HG03565 (cell line): ENCODE data around the gene SRR.
"Not testable (repeated sequence)": the region's sequence is repeated elsewhere in the genome, so short reads cannot be mapped to it uniquely, and the experiment has no call there.

Experiments
- ATAC-seq: cut with Tn5 transposase; IDR thresholded peaks from one replicate; pipeline ENCODE4 v1.9.1; 2021; ENCODE audit warnings: mild to moderate bottlenecking, moderate library complexity; ENCODE audit not compliant: unreplicated experiment

SRR gene, protein sequence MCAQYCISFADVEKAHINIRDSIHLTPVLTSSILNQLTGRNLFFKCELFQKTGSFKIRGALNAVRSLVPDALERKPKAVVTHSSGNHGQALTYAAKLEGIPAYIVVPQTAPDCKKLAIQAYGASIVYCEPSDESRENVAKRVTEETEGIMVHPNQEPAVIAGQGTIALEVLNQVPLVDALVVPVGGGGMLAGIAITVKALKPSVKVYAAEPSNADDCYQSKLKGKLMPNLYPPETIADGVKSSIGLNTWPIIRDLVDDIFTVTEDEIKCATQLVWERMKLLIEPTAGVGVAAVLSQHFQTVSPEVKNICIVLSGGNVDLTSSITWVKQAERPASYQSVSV

DNA sequence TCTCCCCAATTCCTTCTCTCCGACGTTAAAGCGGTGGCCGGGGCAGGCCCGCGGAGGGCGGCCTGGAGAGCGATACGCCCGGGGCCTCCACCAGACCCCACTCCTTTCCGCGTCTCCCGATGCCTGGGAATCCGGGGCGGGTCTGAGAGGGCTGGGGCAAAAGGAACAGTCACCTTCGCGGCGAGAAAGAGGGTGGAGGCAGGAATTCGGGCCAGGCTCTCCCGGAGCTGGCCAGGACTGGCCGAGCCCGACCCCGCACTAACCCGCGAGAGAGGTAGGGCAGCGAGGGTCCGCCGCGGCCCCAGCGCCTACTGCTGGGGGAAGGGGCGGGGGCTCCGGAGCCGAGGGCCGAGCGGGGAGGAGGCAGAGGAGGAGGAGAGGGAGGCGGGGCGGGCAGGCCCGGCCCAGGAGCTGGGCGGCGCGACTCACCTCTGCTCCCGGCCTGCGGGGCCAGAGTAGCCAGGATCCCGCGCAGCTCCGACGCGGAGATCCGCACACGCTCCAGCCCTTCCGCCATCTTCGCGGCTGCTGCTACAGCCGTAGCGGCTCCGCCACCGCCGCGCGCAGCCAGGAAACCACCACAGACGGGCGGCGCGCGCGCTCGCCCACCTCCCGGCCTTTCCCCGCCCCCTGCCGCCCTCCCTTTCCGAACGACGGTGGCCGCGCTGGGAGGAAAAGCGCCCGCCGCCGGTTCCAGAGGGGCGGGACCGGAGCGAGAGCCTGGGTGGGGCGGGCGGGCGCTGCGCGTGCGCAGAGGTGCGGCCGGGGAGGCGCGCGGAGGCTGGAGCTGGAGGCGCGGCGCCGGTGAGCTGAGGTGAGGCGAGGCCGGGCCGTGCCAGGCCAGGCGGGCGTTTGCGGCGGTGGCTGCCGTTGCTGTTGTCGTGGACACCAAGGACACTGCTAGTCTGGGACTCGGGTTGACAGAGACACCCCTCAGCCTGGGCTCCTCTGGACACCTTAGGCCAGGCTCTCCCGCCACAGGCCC, at the start of gene SRR, which contains the start of gene SMG6:
TSS of gene SRR (plus strand) at position 747 of the 985 bp plus-strand sequence. CDS start 11,611 bp downstream, outside the sequence.
TSS of gene SMG6 (minus strand) at position 582 of the 985 bp plus-strand sequence. CDS start at position 517, 65 bp downstream.
- ATAC-seq, result peak; percentile 68

DNA sequence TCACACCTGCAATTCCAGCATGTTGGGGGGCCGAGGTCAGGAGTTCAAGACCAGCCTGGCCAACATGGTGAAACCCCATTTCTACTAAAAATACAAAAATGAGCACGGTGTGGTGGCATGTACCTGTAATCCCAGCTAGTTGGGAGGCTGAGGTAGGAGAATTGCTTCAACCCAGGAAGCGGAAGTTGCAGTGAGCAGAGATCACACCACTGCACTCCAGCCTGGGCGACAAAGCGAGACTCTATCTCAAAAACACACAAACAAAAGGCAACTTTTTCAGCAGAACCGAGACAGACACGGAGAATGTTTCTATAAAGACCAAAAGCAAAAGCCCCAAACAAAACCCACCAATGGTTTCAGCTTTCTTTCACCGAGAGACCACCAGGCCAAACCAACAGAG, 44.9 kb upstream of the SRR start:
- not testable (repeated sequence) for ATAC-seq

DNA sequence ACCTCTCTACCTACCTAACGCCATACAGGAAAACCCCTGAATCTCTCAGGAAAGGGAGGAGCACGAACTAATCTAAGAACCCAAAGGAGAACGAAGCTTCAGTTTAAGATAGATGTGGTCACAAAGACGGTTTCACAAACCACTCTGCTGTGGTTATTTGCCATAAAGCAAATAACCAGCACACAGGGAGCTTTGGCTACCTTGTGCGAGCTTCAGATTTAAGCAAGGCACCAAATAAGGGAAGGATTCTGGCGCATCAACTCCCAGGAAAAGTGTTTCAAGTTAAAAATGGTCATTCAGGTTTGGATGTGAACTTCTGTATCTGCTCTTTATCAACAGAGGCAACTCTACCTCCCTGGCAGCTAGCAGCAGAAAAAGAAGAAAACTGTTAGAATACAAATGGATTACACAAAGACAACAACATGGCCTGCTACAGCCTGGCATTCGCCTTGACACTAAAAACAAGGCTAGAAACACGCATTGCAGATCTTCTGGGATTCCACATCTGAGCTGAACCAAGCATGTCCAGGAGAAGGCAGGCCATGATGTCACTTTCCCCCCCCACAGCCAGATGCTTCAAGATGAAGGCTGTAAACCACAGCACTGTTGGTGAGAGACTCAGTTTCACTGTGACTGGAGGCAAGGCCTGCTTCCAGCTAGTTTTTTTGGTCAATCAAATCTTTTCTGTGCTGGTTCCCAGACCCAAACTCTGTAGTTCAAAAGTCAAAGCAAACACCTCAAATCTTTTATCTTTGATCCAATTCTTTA, 43.8 kb upstream of the SRR start:
- peak; percentile 43 for ATAC-seq

DNA sequence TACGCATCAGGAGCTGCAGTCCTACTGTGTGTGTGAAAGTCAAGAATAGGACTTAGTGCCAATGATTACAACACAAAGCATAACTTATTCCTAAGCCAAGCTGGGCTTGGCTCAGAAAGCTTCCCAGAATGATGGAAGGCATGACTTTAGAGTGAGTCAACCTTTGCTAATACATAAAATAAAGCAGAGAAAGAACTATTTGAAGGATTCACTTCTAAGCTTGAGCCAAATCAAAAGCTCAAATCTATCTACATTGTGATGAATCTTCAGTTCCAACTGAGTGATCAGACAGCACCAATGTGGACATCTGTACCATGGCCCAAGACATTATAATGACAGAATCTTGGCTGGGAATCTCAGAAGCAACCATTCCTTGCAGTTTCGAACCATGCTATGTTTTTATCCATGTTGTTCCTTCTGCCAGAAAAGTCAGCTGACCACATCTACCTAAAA, 41.6 kb upstream of the SRR start:
- no peak for ATAC-seq

DNA sequence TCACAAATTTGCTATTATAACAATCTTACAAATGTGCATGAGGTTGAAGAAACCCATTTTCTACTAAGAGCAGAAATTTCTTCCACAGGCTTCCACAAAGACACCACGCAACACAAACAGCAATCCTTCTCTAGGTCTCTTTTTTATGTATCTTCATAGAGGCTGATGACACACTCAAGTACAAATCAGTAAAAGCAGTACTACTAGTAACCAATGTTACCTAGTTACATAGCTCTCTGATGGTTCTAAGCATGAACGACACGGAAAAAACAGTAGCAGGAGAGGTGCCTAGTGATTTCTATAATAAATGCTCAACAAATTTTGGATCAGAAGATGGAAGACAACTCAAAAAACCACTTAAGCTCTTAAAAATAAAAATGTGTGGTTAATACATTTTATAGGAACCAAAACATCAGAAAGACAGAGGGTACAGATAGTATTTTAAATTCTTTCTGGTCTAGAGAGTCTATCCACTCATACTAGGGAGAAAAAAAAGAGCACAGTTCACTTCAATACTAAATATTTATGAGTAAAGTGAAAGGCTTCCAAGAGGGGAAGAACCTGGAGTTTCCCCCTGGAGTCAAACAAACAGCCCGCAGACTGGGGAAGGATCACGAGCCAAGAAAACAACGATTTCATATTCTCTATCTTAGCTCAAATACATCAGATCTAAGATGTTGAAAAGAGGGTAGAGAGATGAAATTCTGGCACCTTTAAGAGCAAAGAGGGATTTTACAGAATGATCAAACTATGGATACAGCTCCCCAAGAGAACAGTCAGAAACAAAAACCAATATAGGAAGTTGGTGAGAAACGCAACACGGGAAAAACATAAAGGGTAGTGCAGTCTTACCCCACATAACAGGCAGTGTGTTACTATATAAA, 40.3 kb upstream of the SRR start:
- no peak for ATAC-seq

DNA sequence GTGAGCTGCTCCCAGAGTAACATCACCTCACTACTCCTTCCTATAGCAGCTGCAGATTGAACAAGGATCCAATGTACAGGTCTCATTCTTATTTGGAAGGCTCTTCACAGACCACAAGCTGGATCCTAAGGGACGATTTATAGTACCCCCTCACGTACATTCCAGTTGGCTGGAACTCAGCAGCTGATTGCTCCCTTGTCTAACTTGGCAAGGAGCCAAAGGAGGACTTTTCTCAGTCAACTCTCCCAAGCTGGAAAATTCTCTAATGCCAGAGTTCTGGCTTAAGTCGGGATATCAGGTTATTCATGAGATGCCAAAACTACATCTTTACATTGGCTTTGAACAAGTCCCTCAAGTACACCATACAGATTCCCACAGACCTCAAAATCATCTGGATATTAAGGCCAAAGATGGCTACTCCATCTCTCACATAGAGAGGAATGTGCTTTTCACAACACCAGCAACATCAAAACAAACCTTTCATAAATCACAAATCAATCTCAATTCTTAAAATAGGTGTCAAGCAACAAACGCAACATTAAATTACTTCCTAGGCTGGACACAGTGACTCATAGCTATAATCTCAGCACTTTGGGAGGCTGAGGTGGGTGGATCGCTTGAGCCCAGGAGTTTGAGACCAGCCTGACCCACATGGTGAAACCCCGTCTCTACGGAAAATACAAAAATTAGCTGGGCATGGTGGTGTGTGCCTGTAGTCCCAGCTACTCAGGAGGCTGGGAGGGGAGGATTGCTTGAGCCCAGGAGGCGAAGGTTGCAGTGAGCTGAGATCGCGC, 39.5 kb upstream of the SRR start:
- no peak for ATAC-seq

DNA sequence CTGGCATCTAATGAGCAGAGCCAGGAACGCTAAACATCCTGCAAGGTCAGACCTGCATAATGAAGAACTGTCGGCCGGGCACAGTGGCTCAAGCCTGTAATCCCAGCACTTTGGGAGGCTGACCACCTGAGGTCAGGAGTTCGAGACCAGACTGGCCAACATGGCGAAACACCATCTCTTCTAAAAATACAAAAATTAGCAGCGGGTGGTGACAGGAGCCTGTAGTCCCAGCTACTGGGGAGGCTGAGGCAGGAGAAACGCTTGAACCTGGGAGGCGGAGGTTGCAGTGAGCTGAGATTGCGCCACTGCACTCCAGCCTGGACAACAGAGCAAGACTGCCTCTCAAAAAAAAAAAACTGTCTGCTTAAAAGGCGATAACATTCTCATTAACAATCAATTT, 38.6 kb upstream of the SRR start:
- ATAC-seq, result not testable (repeated sequence)

DNA sequence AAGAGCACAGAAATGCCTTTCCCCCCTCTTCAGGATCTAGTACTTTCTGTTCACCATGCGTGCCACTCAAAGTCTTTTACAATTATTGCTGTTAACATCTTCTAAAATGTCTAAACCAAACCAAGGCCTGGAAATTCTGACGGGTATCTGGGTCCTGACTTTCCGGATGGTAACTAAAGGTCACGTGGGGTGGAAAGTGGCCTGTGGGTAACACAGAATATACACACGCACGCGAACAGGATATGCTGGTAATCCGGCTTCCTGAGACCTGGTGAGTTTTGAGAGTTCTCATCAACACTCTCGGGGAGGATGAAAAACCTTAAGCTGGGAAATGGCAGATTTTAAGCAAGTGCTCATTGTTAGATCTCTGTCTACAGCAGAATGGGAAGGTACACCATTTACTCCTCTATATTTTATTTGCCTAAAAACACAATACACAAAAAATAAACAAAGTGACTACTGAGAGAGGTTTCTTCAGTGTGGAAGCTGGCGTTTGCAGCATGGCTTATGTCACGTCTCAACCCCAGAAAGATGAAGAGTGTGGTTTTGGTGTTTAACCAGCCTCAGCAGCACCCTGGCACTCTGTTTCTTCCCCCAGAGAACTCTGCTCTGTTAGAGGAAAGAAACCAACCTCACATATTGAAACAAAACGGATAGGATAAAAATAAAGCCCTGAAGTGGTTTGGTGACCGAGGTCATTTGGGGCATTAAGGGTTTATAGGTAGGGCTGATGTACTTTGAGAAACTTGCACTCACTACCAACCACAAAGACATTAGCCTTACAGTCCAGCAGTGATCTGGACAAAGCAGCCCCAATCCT, 37.5 kb upstream of the SRR start:
- ATAC-seq, result peak; percentile 42

DNA sequence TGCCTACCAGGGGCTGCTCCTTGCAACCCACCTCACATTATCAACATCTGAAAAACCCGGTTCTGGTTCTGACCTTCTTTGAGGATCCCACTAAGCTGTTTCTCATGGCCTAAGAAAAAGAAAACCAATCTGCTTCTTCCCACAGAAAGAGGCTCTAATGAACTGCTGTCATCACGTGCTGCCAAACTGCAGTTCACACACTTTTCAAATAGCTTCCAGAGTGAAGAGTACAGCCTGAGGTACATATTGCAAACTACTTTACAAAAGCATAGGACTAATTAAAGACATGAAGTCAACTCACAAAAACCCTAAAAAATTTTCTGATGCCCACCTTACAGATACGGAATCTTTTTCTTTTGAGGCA, 36.9 kb upstream of the SRR start:
- peak; percentile 13 for ATAC-seq

DNA sequence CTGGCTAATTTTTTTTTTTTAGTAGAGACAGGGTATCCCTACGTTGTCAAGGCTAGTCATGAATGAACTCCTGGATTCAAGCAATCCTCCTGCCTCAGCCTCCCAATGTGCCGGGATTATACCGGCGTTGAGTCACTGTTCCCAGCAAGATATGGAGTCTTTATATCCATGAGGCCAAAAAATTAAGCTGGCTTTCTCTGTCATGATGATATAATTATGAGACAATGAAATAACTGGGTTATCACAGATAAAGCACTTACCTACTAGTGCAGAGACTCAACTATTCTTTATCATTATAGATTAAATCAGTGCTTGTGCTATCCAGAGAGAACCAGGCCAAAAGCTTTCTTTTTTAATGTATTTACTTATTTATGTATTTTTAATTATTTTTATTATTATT, 36.4 kb upstream of the SRR start:
- no peak for ATAC-seq

DNA sequence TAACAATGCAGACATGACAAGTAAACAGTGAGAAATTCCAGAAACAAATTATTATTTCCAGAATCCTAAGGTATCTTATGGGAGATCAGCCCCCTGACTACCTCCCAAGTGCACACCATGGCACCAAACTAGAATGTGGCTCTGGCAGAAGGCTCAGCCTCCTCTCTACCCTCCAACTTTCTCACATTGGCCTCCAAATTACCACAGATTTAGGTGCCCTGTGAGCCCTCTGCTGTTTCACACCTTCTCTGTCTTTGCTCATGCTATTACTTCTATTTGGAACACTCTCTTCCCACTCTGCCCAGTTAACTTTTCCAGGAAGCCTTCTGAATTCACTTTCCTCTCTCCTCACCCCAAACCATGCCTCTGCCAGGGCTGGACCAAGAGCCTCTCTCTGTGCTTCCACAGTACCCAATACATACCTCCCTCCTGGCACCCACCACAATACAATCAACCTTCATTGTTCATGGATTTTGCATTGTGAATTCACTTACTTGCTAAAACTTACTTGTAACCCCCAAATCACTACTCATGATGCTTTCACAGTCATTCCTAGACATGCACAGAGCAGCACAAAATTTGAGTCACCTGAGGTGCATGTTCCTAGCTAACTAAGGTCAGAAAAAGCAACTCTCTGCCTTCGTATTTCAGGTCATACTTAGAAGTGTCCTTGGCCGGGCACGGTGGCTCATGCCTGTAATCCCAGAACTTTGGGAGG, 31.6 kb upstream of the SRR start:
- ATAC-seq, result no peak

DNA sequence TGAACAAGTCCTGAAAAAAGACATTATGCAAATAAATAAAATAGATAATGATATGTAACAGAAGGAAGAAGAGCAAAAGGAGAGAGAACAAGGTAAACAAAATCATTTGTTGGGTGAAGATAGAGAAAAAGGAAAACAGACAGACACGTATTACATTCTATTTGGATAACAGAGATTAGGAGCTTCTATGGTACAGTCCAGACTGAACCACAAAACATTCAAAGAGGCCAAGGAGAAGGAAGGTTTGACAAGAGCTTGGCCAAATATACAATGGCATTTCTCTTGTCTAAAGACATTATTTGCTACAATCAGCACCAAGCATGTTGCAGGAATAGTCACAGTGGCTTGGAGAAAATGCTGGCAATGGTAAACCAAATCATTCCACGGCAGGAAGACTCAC, 29.3 kb upstream of the SRR start:
- ATAC-seq, result no peak

DNA sequence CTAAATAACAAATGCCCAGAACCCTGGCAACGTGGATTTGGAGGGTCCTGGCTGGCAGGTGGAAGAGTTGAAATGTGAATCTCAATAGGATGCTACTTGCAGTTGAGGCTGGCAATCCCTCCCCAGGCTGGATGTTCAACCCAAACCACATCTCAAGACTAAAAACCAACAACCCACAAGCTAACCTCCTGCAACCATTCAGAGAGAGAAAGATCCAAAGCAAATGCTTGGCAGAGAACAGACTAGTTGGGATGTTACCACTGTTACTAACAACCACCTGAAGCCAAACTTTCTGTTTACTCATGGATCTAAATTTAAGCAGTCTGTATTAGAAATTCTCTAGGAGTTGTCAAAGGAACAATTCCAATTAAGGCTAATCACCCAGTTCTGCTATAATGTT, 28.0 kb upstream of the SRR start:
- no peak for ATAC-seq

DNA sequence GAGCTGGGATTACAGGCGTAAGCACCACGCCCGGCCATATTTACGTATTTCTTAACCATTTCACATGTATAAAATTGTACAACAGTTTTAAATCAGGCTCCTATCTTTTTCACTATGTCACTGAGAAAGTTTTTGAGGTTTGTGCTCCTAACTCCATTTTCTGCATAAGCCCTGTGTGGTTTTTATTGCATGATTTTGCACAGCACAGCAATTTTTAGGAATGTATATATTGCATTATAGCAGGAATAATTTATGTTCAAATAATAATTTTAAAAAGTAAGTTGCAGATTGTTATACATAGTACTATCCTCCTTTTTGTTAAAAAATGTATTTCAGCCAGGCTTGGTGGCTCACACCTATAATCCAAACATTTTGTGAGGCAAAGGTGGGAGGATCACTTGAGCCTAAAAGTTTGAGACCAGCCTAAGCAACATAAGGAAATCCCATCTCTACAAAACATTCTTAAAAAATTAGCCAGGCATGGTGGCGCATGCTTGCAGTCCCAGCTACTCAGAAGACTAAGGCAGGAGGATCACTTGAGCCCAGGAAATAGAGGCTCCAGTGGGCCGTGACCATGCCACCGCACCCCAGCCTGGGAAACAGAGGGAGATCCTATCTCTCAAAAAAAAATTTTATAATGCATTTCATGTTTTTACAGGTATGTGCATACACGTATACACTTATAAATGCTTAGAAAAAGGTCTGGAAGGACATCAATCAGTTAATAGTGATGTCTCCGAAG, 26.1 kb upstream of the SRR start:
- ATAC-seq, result no peak

DNA sequence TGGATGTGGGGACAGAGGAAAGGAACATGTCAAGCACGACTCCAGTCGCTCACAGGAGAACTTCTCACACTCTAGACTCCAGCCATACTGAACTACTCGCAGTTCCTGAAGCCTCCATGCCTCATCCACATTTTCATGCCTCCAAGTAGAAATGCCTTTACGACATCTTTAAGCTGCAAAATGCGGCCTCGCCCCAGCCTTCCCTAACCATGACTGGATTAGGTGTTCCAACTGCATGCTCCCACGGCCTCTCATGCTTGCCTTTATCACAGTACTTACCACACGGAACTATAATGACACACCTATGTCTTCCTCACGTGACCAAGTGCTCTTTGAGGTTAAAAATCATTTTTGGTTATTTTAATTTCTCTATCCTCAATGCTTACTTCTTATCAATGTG, 24.0 kb upstream of the SRR start:
- ATAC-seq, result no peak

DNA sequence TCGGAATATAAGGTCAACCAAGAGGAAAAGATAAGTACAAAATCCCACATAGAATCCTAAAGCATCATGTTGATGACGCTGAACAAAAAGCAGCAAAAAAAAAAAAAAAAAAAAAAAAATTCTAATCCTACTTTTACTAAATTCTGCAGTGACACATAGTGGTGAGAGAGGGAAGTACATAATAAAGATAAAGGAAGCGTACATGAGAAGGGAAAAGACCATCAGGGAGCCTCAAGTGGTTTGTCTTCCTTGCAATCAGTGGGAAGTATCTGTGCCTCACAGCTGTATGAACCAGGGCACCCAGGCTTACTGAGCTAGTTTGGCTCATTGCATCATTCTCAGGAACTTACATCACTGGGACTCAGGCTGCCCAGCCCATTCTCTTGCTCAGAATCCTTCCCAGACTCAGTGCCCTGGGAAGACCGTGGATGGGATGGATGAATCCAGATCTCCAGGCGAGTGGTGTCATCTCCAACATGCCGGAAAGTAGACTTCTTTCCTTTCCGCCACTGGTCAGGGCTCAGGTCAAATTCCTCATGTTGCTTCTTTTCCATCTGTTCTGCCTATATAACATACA, 21.4 kb upstream of the SRR start:
- no peak for ATAC-seq

DNA sequence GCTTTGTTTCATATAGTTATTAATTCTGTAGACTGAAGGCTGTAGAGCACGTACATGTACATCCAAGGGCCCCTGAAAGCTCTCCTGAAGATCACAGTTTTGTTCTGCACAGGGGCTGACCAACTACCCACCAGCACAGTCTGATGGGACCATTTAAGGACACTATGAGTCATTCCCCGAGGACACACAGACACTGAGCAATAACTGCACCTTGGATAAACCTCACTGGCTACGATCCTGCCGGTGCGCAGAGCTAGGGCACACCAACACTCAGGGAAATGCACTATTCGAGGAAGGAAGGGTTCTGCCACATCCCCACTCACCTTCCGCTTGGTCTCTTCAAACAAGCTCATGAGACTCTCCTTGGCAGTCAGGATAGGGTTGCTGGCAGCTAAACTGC, 20.4 kb upstream of the SRR start:
- no peak for ATAC-seq
